LNCaP clone FGC (cell line): ENCODE data around the gene FAM234A.

ENCODE experiments used
- DNase-seq: peaks from one replicate; pipeline ENCODE4 v3.0.0-alpha.2; 2011; ENCODE audit warnings: low read depth
- H3K4me3 ChIP-seq: 2 replicates; pipeline ENCODE4 v1.5.1; 2011; ENCODE audit warnings: mild to moderate bottlenecking, low read depth, low read length, control low read depth
- CTCF ChIP-seq: IDR thresholded peaks from 2 replicates; pipeline ENCODE4 v1.5.1; 2012; ENCODE audit warnings: mild to moderate bottlenecking; ENCODE audit not compliant: control insufficient read depth, insufficient read depth; ENCODE audit errors: extremely low read depth

Gene FAM234A

GRCh38 chr16:281660-282255, 47.1 kb downstream of the FAM234A start:
- H3K4me3 ChIP-seq, result no peak overlapping the region
- TF ChIP-seq CTCF, result no peak
- DNase-seq, result no peak

GRCh38 chr16:282491-282890, 47.9 kb downstream of the FAM234A start:
- H3K4me3 ChIP-seq, result no peak overlapping the region
- no peak for TF ChIP-seq CTCF
- no peak for DNase-seq

- TF ChIP-seq CTCF, result no peak
- no peak for DNase-seq
- no peak within 1 kb of the TSS for H3K4me3 ChIP-seq
These were observed 48.6 kb downstream of the FAM234A start, which contains the start of gene PDIA2 for GRCh38 chr16:283033-283805. Gene PDIA2 (plus strand): TSS chr16:283164. CDS start chr16:283170, 6 bp downstream.

GRCh38 chr16:284204-285120, 49.8 kb downstream of the FAM234A start:
- no peak overlapping the region for H3K4me3 ChIP-seq
- no peak for DNase-seq
- no peak for TF ChIP-seq CTCF

GRCh38 chr16:285146-286055, 50.8 kb downstream of the FAM234A start:
- H3K4me3 ChIP-seq, result no peak overlapping the region
- TF ChIP-seq CTCF, result no peak
- no peak for DNase-seq
